ENCODE results near the gene B4GALT2. TPM values are rescaled to one million over a fixed set of nuclear protein-coding genes. Genes with fewer than 3 reads are reported as not detected.

Gene B4GALT2
- total RNA-seq, 1 experiment from 2014 or later, result 31.5 TPM

DNA sequence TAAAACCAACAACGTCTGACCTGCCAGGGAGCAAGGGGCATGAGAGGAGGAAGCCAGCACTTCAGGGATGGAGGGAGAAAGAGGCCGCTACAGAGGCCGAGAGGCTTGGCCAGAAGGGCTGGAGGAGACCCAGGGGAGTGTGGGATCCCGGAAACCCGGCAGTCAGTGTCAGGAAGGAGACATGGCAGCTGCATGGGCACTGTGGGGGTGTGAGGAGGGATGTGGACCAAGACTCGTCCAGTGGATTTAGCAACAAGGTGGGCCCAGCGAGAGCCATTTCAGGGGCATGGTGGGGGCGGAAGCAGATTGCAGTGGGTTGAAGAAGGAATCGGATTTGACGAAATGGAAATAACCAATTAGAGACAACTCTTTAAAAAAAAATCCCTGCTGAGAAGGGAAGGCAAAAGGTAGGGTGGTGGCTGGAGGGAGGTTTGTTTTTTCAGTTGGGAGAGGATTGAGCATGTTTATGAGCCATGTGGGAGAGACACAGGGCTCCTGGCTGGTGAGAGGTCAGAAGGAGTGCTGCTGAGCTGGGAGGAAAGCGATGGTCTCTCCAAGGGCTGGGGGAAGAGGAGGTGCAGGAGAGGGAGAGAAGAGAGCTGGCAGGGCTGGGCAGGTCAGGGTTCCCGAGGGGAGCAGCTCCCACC, 4.4 kb downstream of the B4GALT2 start:
- Mint-ChIP-seq H3K27ac (ENCODE audit: unreplicated experiment) (no peak overlapping the region), H3K9me3 (ENCODE audit: unreplicated experiment) (no peaks in the 10 kb centered on the region), H3K36me3 (ENCODE audit: insufficient read depth, unreplicated experiment) (peaks cover 22% of the 10 kb centered on the region), H3K27me3 (ENCODE audit: insufficient read depth, unreplicated experiment) (no peaks in the 10 kb centered on the region), H3K4me3 (ENCODE audit: unreplicated experiment) (no peak overlapping the region), H3K4me1 (ENCODE audit: low read depth, unreplicated experiment) (peaks cover 30% of the 10 kb centered on the region)
- no TSS peak for BruUV-seq (replicated peaks)
- H3K4me3 ChIP-seq (ENCODE audit: low read depth, low read length), result no peak overlapping the region
- TF ChIP-seq, protein P1, sequence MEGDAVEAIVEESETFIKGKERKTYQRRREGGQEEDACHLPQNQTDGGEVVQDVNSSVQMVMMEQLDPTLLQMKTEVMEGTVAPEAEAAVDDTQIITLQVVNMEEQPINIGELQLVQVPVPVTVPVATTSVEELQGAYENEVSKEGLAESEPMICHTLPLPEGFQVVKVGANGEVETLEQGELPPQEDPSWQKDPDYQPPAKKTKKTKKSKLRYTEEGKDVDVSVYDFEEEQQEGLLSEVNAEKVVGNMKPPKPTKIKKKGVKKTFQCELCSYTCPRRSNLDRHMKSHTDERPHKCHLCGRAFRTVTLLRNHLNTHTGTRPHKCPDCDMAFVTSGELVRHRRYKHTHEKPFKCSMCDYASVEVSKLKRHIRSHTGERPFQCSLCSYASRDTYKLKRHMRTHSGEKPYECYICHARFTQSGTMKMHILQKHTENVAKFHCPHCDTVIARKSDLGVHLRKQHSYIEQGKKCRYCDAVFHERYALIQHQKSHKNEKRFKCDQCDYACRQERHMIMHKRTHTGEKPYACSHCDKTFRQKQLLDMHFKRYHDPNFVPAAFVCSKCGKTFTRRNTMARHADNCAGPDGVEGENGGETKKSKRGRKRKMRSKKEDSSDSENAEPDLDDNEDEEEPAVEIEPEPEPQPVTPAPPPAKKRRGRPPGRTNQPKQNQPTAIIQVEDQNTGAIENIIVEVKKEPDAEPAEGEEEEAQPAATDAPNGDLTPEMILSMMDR (IDR thresholded peaks at IDR 0.05; ENCODE audit: insufficient read depth in 1 of 2, low read depth in 1 of 2, low read length in 1 of 2, severe bottlenecking in 1 of 2, unreplicated experiment in 1 of 2), result no peak
- peaks cover 13% of the 10 kb centered on the region for H3K4me1 ChIP-seq
- intact Hi-C loops (cut with micrococcal nuclease; ENCODE audit: unreplicated experiment), result no loop called here
- no peak for DNase-seq
- no peaks in the 10 kb centered on the region for H3K9me3 ChIP-seq
- CTCF ChIA-PET, result no interaction called here
- H3K36me3 ChIP-seq (ENCODE audit: control insufficient read depth, insufficient read depth, low read length), result no peaks in the 10 kb centered on the region; the same call in 1 of the 2 replicates
- H3K27me3 ChIP-seq (replicated peaks; ENCODE audit: control insufficient read depth, insufficient read depth, low read length), result no peaks in the 10 kb centered on the region
- POLR2A ChIA-PET, result no interaction called here

DNA sequence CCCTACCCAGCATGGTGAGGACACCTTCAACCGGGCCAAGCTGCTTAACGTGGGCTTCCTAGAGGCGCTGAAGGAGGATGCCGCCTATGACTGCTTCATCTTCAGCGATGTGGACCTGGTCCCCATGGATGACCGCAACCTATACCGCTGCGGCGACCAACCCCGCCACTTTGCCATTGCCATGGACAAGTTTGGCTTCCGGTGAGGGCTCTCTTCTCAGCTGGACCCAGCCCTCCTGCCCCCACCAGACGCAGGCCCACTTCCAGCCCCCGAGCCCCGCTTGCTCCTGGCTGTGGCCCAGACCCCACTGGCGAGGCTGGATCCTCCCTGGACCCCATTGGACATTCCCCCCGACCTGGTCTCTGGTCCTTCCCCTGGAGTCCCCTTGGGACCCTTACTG, 5.8 kb downstream of the B4GALT2 start:
- TF ChIP-seq, protein P1 (IDR thresholded peaks at IDR 0.05; ENCODE audit: insufficient read depth in 1 of 2, low read depth in 1 of 2, low read length in 1 of 2, severe bottlenecking in 1 of 2, unreplicated experiment in 1 of 2), result no peak
- Mint-ChIP-seq H3K27ac (ENCODE audit: unreplicated experiment) (no peak overlapping the region), H3K36me3 (ENCODE audit: insufficient read depth, unreplicated experiment) (peaks cover 20% of the 10 kb centered on the region), H3K4me1 (ENCODE audit: low read depth, unreplicated experiment) (peaks cover 30% of the 10 kb centered on the region), H3K4me3 (ENCODE audit: unreplicated experiment) (no peak overlapping the region), H3K9me3 (ENCODE audit: unreplicated experiment) (no peaks in the 10 kb centered on the region), H3K27me3 (ENCODE audit: insufficient read depth, unreplicated experiment) (no peaks in the 10 kb centered on the region)
- no peak for DNase-seq
- intact Hi-C loops (cut with micrococcal nuclease; ENCODE audit: unreplicated experiment), result no loop called here
- peaks cover 11% of the 10 kb centered on the region for H3K4me1 ChIP-seq
- CTCF ChIA-PET, result no interaction called here
- H3K9me3 ChIP-seq, result no peaks in the 10 kb centered on the region
- H3K4me3 ChIP-seq (ENCODE audit: low read depth, low read length), result no peak overlapping the region
- H3K27me3 ChIP-seq (replicated peaks; ENCODE audit: control insufficient read depth, insufficient read depth, low read length), result no peaks in the 10 kb centered on the region
- no TSS peak for BruUV-seq (replicated peaks)
- H3K36me3 ChIP-seq (ENCODE audit: control insufficient read depth, insufficient read depth, low read length), result no peaks in the 10 kb centered on the region; the same call in 1 of the 2 replicates
- POLR2A ChIA-PET, result no interaction called here

DNA sequence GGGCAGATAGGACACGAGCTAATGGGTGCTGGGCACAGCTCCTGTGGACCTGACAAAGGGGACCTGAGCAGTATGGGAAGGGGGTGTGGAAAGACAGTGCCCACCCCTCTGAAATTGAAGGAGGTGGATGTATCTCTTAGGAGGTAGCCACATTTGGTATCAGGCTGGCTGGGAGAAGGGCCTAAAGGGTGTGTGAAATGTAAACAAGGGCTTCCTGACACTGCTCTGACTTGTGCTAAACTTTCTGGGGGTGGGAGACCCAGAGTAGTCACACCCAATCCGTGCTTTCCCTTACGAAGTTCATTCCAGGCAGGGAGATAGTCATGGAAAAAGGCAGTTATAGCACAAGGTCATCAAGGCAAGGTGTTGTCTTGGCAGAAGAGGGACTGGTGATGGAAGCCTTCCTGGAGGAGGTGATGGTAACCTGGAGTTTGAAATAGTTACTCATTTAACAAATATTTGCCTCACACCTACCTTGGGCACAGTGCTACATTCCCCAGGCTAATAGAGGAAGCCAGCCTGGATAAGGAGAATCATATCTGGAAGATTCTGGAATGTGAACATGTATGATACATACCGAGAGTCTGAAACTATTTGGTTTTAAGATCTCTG, 7.1 kb downstream of the B4GALT2 start:
- BruUV-seq (replicated peaks), result no TSS peak
- no peak overlapping the region for H3K4me3 Mint-ChIP-seq (ENCODE audit: unreplicated experiment)
- POLR2A ChIA-PET, result no interaction called here

More for the DNA sequence above, 7.1 kb downstream of the B4GALT2 start:
- peak overlapping the region; percentile 43 for H3K27ac Mint-ChIP-seq (ENCODE audit: unreplicated experiment)
- H3K27me3 Mint-ChIP-seq (ENCODE audit: insufficient read depth, unreplicated experiment), result no peaks in the 10 kb centered on the region
- CTCF ChIA-PET, result no interaction called here
- TF ChIP-seq, protein P1 (IDR thresholded peaks at IDR 0.05; ENCODE audit: insufficient read depth in 1 of 2, low read depth in 1 of 2, low read length in 1 of 2, severe bottlenecking in 1 of 2, unreplicated experiment in 1 of 2), result no peak
- no peak for DNase-seq
- H3K9me3 Mint-ChIP-seq (ENCODE audit: unreplicated experiment), result no peaks in the 10 kb centered on the region
- Histone ChIP-seq H3K4me3 (ENCODE audit: low read depth, low read length) (no peak overlapping the region), H3K9me3 (no peaks in the 10 kb centered on the region), H3K4me1 (peaks cover 12% of the 10 kb centered on the region; the same call in 1 of the 2 replicates), H3K27me3 (replicated peaks; ENCODE audit: control insufficient read depth, insufficient read depth, low read length) (no peaks in the 10 kb centered on the region), H3K36me3 (ENCODE audit: control insufficient read depth, insufficient read depth, low read length) (no peaks in the 10 kb centered on the region; the same call in 1 of the 2 replicates)
- peaks cover 23% of the 10 kb centered on the region for H3K4me1 Mint-ChIP-seq (ENCODE audit: low read depth, unreplicated experiment)
- H3K36me3 Mint-ChIP-seq (ENCODE audit: insufficient read depth, unreplicated experiment), result peaks cover 14% of the 10 kb centered on the region
- intact Hi-C loops (cut with micrococcal nuclease; ENCODE audit: unreplicated experiment), result no loop called here

All from Caco-2 (cell line).